Stimulated activated CD8-positive, alpha-beta memory T cell treated with anti-CD3 and anti-CD28 coated beads, Interleukin-7, amount 100 ng/mL, for 4 hours (primary cell): ENCODE measurements around the gene OR52W1.
"Not testable (repeated sequence)": the region's sequence is repeated elsewhere in the genome, so short reads cannot be mapped to it uniquely, and the experiment has no call there.

Experiments
- DNase-seq, 2 donors: peaks; one replicate each; pipeline ENCODE4 v3.0.0-alpha.2; 2020; ENCODE audit warnings: low read depth in 2 of 2

The OR52W1 gene

GRCh38 chr11:6217722-6218121, 18.7 kb downstream of the OR52W1 start:
- no peak for DNase-seq

GRCh38 chr11:6219359-6219758, 20.3 kb downstream of the OR52W1 start:
- no peak for DNase-seq

- DNase-seq, result no peak
These were observed 24.8 kb downstream of the OR52W1 start for GRCh38 chr11:6223854-6224253.

- DNase-seq, result no peak
These were observed 25.4 kb downstream of the OR52W1 start for GRCh38 chr11:6224421-6224820.

GRCh38 chr11:6225024-6225423, 26.0 kb downstream of the OR52W1 start:
- DNase-seq, result no peak

- DNase-seq, result no peak
These were observed 26.9 kb downstream of the OR52W1 start for GRCh38 chr11:6225896-6226295.

GRCh38 chr11:6228520-6228919, 29.5 kb downstream of the OR52W1 start:
- DNase-seq, result no peak

- no peak for DNase-seq
These were observed 30.9 kb downstream of the OR52W1 start for GRCh38 chr11:6229911-6230310.

- DNase-seq, result no peak
These were observed 33.9 kb downstream of the OR52W1 start for GRCh38 chr11:6232899-6233298.

GRCh38 chr11:6233984-6234386, 35.0 kb downstream of the OR52W1 start:
- DNase-seq, result no peak

GRCh38 chr11:6234387-6235107, 35.5 kb downstream of the OR52W1 start, which contains the start of gene FHIP1B:
Gene FHIP1B, minus strand, starts transcription at chr11:6234636. Its CDS starts 10,120 bp downstream, at chr11:6224516.
- peak; percentile 99 for DNase-seq

- DNase-seq, result no peak
These were observed 38.2 kb downstream of the OR52W1 start for GRCh38 chr11:6237266-6237665.

GRCh38 chr11:6237761-6238302, 38.8 kb downstream of the OR52W1 start:
- no peak for DNase-seq

- DNase-seq, result no peak
These were observed 39.9 kb downstream of the OR52W1 start, which contains the start of gene CNGA4 for GRCh38 chr11:6238902-6239301. Gene CNGA4, plus strand, starts transcription at chr11:6239089. Its CDS starts 118 bp downstream, at chr11:6239207.

- DNase-seq, result no peak
These were observed 41.1 kb downstream of the OR52W1 start for GRCh38 chr11:6240139-6240538.

- DNase-seq, result no peak
These were observed 41.8 kb downstream of the OR52W1 start for GRCh38 chr11:6240781-6241180.

GRCh38 chr11:6241316-6241715, 42.3 kb downstream of the OR52W1 start:
- no peak for DNase-seq

- no peak for DNase-seq
These were observed 46.5 kb downstream of the OR52W1 start for GRCh38 chr11:6245536-6245935.

GRCh38 chr11:6248248-6248647, 49.2 kb downstream of the OR52W1 start:
- no peak for DNase-seq

GRCh38 chr11:6248897-6249296, 49.9 kb downstream of the OR52W1 start:
- DNase-seq, result not testable (repeated sequence)
